PC-9 (cell line): ENCODE measurements around the gene CIDEA.

Source experiments
- CTCF ChIP-seq: fragments of 200-600 bp; sonication (generic); conservative IDR thresholded peaks from 2 replicates; pipeline ENCODE4 v1.6.1; 2017; ENCODE audit warnings: mixed run types, antibody characterized with exemption, mild to moderate bottlenecking, moderate library complexity
- EZH2 ChIP-seq: fragments of 200-600 bp; sonication (generic); IDR thresholded peaks from 2 replicates; pipeline ENCODE4 v1.8.0; 2017; ENCODE audit warnings: antibody characterized with exemption, low read depth

- TF ChIP-seq CTCF: no peak
- TF ChIP-seq EZH2: no peak
Observed at GRCh38 chr18:12245793-12246135, 8.4 kb upstream of the CIDEA start.
